Stimulated activated CD4-positive, alpha-beta T cell treated with anti-CD3 and anti-CD28 coated beads, Interleukin-12 subunit alpha, Interleukin-12 subunit beta, amount 100 ng/mL, for 48 hours (primary cell): ENCODE measurements around the gene ATG13.

Experiments used
- DNase-seq, 3 donors: peaks; one replicate each; pipeline ENCODE4 v3.0.0-alpha.2; 2020; ENCODE audit warnings: low read depth in 2 of 3, low spot score in 1 of 3

ATG13 gene

GRCh38 chr11:46604796-46605195 lies 12.6 kb upstream of the ATG13 start:
- no peak for DNase-seq

GRCh38 chr11:46607516-46607915 lies 9.8 kb upstream of the ATG13 start:
- DNase-seq = no peak

GRCh38 chr11:46609386-46609785 lies 8.0 kb upstream of the ATG13 start:
- DNase-seq = no peak

- DNase-seq = no peak
Observed at GRCh38 chr11:46611526-46612304, 5.6 kb upstream of the ATG13 start.

- no peak for DNase-seq
Observed at GRCh38 chr11:46612326-46612725, 5.0 kb upstream of the ATG13 start.

- no peak for DNase-seq
Observed at GRCh38 chr11:46615756-46616155, 1.6 kb upstream of the ATG13 start.

- no peak for DNase-seq
Observed at GRCh38 chr11:46616551-46617133, 711 bp upstream of the ATG13 start.

GRCh38 chr11:46617972-46618314 lies 590 bp downstream of the ATG13 start:
- DNase-seq = no peak

GRCh38 chr11:46618837-46619236 lies 1.5 kb downstream of the ATG13 start:
- no peak for DNase-seq

- no peak for DNase-seq
Observed at GRCh38 chr11:46625406-46625805, 8.1 kb downstream of the ATG13 start.

GRCh38 chr11:46628961-46629360 lies 11.6 kb downstream of the ATG13 start:
- no peak for DNase-seq

GRCh38 chr11:46630237-46630636 lies 12.9 kb downstream of the ATG13 start:
- no peak for DNase-seq

GRCh38 chr11:46631676-46632075 lies 14.3 kb downstream of the ATG13 start:
- DNase-seq = no peak

- no peak for DNase-seq
Observed at GRCh38 chr11:46632502-46632901, 15.1 kb downstream of the ATG13 start.

- DNase-seq = no peak
Observed at GRCh38 chr11:46633291-46634217, 16.2 kb downstream of the ATG13 start.

GRCh38 chr11:46635557-46636139 lies 18.3 kb downstream of the ATG13 start:
- DNase-seq = no peak

- DNase-seq = no peak
Observed at GRCh38 chr11:46637546-46637945, 20.2 kb downstream of the ATG13 start.

- no peak for DNase-seq
Observed at GRCh38 chr11:46639197-46639839, 22.0 kb downstream of the ATG13 start.

GRCh38 chr11:46640036-46640788 lies 22.9 kb downstream of the ATG13 start:
- no peak for DNase-seq

GRCh38 chr11:46641639-46642038 lies 24.3 kb downstream of the ATG13 start:
- DNase-seq = no peak
